ENCODE data around the gene MED20. TPM values are rescaled to one million over a fixed set of nuclear protein-coding genes. Genes with fewer than 3 reads are reported as not detected.

Gene MED20
- total and polyA plus RNA-seq, 10 of the 15 experiments (the other 5 are each of a cell fraction or from before 2014, with no cell fraction given) = 13.4 to 24.8 (median 17.9) TPM

DNA sequence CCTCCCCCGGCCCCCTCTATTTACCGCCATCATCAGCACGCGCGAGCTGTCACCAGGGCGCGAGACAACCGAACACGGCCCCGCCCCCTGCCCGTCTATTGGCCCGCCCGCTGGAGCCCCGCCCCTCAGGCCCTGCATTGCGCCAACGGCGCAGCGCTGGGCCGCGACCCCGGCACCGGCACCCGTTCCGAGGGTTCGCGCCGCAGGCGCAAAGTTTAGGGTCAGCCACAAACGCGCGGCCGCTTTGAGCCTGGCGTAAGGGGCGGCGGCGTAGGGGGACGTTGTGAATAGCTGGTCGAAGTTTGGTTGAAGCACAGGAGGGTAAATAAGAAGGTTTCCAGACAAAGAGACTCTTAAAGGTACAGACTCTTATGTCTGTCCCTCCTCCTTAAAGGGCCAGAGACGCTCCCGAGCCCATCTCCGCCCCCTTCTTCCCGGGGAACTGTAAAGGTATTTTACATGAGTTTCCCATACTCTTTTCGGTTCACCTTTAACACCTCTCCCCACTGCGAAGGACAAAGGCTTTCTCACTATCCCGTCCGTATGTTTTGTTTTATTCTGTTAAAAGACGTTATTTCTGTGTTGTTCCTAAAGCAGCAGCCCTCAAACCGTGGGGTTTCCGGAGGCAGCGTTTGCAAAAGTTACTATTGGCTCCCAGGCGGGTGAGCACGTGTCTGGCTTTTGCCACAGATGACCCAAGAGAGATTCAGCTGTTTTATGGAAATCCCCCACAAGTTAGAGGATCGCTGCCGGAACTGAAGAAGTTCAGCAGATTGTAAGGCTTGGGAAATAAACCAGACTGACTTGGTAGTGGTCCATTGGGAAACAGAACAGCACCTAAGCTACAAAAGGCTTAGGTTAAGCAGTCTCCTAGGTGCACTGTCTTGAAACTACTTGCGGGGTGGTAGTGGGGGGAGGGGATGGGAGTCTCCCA, 25.4 kb downstream of the MED20 start, which contains the start of gene USP49 (continued):
- TF ChIP-seq HDAC6 (IDR thresholded peaks at IDR 0.05; ENCODE audit: unreplicated experiment) (no peak), DPF2 (IDR thresholded peaks at IDR 0.05) (0 out of 2 replicates have a peak, but pooled peaks have one; percentile 24), SP1 (IDR thresholded peaks at IDR 0.05; ENCODE audit: low read depth, low read length) (no peak), ZNF24 (IDR thresholded peaks at IDR 0.05) (no peak), RBBP5 (conservative IDR thresholded peaks at IDR 0.05) (no peak), ZZZ3 (IDR thresholded peaks at IDR 0.05; ENCODE audit: control insufficient read depth, insufficient read length, low read depth) (no peak), RAD21 (IDR thresholded peaks at IDR 0.05; ENCODE audit: insufficient read depth, low read depth, low read length) (no peak), CHD2 (IDR thresholded peaks at IDR 0.05; ENCODE audit: borderline replicate concordance, low read depth, low read length) (0 out of 2 replicates have a peak, but pooled peaks have one; percentile 52), SMAD1 (IDR thresholded peaks at IDR 0.05; ENCODE audit: low read depth, partially characterized antibody) (peak; percentile 58), TCF7 (IDR thresholded peaks at IDR 0.05; ENCODE audit: borderline replicate concordance) (no peak), ESRRA (IDR thresholded peaks at IDR 0.05; ENCODE audit: low read length) (no peak), JUNB (IDR thresholded peaks at IDR 0.05) (0 out of 2 replicates have a peak, but pooled peaks have one; percentile 16), ZNF384 (IDR thresholded peaks at IDR 0.05; ENCODE audit: borderline replicate concordance, low read depth, low read length) (no peak), ZNF207 (IDR thresholded peaks at IDR 0.05; ENCODE audit: borderline replicate concordance) (no peak), ATF3 (IDR thresholded peaks at IDR 0.05; ENCODE audit: borderline replicate concordance, extremely low read depth, low read depth, low read length) (peak; percentile 40; the same call in 1 of the 2 replicates), BCL3 (IDR thresholded peaks at IDR 0.05; ENCODE audit: borderline replicate concordance, insufficient read depth, low read depth, low read length, poor library complexity, severe bottlenecking) (no peak), MEF2A (IDR thresholded peaks at IDR 0.05; ENCODE audit: insufficient read depth, low read depth, low read length) (0 out of 2 replicates have a peak, but pooled peaks have one; percentile 10), SUZ12 (IDR thresholded peaks at IDR 0.05; ENCODE audit: unreplicated experiment) (no peak)
- TF ChIP-seq, protein P1, sequence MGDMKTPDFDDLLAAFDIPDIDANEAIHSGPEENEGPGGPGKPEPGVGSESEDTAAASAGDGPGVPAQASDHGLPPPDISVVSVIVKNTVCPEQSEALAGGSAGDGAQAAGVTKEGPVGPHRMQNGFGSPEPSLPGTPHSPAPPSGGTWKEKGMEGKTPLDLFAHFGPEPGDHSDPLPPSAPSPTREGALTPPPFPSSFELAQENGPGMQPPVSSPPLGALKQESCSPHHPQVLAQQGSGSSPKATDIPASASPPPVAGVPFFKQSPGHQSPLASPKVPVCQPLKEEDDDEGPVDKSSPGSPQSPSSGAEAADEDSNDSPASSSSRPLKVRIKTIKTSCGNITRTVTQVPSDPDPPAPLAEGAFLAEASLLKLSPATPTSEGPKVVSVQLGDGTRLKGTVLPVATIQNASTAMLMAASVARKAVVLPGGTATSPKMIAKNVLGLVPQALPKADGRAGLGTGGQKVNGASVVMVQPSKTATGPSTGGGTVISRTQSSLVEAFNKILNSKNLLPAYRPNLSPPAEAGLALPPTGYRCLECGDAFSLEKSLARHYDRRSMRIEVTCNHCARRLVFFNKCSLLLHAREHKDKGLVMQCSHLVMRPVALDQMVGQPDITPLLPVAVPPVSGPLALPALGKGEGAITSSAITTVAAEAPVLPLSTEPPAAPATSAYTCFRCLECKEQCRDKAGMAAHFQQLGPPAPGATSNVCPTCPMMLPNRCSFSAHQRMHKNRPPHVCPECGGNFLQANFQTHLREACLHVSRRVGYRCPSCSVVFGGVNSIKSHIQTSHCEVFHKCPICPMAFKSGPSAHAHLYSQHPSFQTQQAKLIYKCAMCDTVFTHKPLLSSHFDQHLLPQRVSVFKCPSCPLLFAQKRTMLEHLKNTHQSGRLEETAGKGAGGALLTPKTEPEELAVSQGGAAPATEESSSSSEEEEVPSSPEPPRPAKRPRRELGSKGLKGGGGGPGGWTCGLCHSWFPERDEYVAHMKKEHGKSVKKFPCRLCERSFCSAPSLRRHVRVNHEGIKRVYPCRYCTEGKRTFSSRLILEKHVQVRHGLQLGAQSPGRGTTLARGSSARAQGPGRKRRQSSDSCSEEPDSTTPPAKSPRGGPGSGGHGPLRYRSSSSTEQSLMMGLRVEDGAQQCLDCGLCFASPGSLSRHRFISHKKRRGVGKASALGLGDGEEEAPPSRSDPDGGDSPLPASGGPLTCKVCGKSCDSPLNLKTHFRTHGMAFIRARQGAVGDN (IDR thresholded peaks at IDR 0.05) = no peak
- TF ChIP-seq, protein P2, sequence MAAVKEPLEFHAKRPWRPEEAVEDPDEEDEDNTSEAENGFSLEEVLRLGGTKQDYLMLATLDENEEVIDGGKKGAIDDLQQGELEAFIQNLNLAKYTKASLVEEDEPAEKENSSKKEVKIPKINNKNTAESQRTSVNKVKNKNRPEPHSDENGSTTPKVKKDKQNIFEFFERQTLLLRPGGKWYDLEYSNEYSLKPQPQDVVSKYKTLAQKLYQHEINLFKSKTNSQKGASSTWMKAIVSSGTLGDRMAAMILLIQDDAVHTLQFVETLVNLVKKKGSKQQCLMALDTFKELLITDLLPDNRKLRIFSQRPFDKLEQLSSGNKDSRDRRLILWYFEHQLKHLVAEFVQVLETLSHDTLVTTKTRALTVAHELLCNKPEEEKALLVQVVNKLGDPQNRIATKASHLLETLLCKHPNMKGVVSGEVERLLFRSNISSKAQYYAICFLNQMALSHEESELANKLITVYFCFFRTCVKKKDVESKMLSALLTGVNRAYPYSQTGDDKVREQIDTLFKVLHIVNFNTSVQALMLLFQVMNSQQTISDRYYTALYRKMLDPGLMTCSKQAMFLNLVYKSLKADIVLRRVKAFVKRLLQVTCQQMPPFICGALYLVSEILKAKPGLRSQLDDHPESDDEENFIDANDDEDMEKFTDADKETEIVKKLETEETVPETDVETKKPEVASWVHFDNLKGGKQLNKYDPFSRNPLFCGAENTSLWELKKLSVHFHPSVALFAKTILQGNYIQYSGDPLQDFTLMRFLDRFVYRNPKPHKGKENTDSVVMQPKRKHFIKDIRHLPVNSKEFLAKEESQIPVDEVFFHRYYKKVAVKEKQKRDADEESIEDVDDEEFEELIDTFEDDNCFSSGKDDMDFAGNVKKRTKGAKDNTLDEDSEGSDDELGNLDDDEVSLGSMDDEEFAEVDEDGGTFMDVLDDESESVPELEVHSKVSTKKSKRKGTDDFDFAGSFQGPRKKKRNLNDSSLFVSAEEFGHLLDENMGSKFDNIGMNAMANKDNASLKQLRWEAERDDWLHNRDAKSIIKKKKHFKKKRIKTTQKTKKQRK (IDR thresholded peaks at IDR 0.05; ENCODE audit: low read depth, low read length) = no peak

Measured in GM12878 (cell line).